Measurements from ENCODE around the gene GALK1.

GALK1 gene

GRCh38 chr17:75759457-75759856 lies 5.5 kb downstream of the GALK1 start:
- TF ChIP-seq, protein P1, sequence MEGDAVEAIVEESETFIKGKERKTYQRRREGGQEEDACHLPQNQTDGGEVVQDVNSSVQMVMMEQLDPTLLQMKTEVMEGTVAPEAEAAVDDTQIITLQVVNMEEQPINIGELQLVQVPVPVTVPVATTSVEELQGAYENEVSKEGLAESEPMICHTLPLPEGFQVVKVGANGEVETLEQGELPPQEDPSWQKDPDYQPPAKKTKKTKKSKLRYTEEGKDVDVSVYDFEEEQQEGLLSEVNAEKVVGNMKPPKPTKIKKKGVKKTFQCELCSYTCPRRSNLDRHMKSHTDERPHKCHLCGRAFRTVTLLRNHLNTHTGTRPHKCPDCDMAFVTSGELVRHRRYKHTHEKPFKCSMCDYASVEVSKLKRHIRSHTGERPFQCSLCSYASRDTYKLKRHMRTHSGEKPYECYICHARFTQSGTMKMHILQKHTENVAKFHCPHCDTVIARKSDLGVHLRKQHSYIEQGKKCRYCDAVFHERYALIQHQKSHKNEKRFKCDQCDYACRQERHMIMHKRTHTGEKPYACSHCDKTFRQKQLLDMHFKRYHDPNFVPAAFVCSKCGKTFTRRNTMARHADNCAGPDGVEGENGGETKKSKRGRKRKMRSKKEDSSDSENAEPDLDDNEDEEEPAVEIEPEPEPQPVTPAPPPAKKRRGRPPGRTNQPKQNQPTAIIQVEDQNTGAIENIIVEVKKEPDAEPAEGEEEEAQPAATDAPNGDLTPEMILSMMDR (IDR thresholded peaks at IDR 0.05; ENCODE audit: low read depth, low read length), result no peak
- H3K4me3 ChIP-seq (ENCODE audit: low read depth, low read length), result no peak overlapping the region

DNA sequence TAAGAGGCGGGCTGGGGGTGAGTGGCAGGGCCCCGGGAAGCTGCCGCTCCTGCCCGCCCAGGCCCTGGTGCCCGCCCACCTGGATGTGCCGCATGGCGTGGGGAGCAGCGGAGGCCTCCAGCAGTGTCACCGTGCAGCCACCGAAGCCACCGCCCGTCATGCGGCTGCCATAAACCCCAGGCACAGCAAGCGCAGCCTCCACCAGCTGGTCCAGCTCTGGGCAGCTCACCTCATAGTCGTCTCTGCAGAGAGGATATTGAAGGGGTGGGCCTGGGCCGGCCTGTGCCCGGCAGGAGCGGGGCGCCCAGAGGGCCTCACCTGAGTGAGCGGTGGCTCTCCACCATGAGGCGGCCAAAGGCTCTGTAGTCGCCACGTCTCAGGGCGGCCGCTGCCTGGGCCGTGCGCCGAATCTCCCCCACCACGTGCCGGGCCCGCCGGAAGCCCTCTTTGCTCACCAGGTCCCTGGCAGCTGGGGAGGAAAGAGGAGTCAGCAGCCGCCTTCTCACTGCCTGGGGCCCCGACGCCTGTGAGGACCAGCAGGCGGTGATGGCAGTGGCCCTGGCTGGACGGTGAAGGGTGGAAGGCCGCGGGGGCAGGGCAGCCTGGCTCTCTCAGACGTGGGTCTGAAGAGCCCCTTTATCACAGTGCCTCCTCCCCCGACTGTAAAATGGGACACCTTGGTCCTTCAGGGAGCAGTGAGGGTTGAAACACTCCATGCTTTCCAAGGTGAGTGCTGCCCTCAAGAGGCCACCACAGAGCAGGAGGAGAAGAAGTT lies 6.7 kb downstream of the GALK1 start:
- TF ChIP-seq, protein P1 (IDR thresholded peaks at IDR 0.05; ENCODE audit: low read depth, low read length), result no peak
- no peak overlapping the region for H3K4me3 ChIP-seq (ENCODE audit: low read depth, low read length)

GRCh38 chr17:75757086-75757681 lies 7.8 kb downstream of the GALK1 start:
- no peak overlapping the region for H3K4me3 ChIP-seq (ENCODE audit: low read depth, low read length)
- TF ChIP-seq, protein P1 (IDR thresholded peaks at IDR 0.05; ENCODE audit: low read depth, low read length), result no peak

DNA sequence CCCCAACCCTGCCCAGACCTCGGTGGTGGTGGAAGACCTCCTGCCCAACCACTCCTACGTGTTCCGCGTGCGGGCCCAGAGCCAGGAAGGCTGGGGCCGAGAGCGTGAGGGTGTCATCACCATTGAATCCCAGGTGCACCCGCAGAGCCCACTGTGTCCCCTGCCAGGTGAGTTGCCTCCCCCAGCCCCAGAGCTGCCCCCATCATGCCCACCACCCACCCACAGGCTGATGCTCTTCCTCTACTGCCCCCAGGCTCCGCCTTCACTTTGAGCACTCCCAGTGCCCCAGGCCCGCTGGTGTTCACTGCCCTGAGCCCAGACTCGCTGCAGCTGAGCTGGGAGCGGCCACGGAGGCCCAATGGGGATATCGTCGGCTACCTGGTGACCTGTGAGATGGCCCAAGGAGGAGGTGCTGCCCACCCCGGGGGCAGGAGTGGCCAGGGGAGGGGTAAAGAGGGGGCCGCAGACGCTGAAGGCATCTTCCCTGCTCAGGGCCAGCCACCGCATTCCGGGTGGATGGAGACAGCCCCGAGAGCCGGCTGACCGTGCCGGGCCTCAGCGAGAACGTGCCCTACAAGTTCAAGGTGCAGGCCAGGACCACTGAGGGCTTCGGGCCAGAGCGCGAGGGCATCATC lies 8.4 kb downstream of the GALK1 start:
- TF ChIP-seq, protein P1 (IDR thresholded peaks at IDR 0.05; ENCODE audit: low read depth, low read length), result no peak
- no peak overlapping the region for H3K4me3 ChIP-seq (ENCODE audit: low read depth, low read length)

DNA sequence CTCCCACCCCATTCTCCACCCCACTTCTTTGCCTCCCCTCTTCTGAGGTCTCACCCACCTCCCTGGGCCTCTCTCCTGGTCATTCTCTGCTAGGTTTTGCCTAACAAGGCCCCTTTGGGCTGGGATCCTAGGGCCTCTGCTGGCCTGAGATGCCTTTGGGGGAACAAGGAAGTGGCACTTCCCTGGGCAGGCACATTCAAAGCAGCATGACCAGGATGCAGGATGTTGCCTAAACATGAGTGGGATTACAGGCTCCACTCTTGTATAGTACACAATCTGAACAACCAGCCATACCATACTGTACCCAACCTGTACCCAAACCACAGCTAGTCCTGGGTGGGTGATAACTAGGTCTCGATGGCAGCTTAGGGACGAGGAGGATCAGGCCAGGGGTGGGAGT lies 9.0 kb downstream of the GALK1 start:
- no peak overlapping the region for H3K4me3 ChIP-seq (ENCODE audit: low read depth, low read length)
- TF ChIP-seq, protein P1 (IDR thresholded peaks at IDR 0.05; ENCODE audit: low read depth, low read length), result no peak

- no peak overlapping the region for H3K4me3 ChIP-seq (ENCODE audit: low read depth, low read length)
- TF ChIP-seq, protein P1 (IDR thresholded peaks at IDR 0.05; ENCODE audit: low read depth, low read length), result no peak
These were observed 9.6 kb downstream of the GALK1 start for GRCh38 chr17:75755205-75755901.
